Measurements from ENCODE around the gene TAB2. TPM values are rescaled to one million over a fixed set of nuclear protein-coding genes. Genes with fewer than 3 reads are reported as not detected.
"Not testable (repeated sequence)": the region's sequence is repeated elsewhere in the genome, so short reads cannot be mapped to it uniquely, and the experiment has no call there.

Gene TAB2
- total and polyA plus RNA-seq, 5 donors from 2014 or later: 21.6 to 180 (median 22.3) TPM

- Mint-ChIP-seq H3K4me1 (peaks cover 6 to 44% (median 25%) of the 10 kb centered on the region in 4 donors), H3K36me3 (peaks cover 45% of the 10 kb centered on the region), H3K4me3 (peak overlapping the region in 1 of 4 donors; percentile 50), H3K9me3 (peaks cover 0 to 1% (median 0%) of the 10 kb centered on the region in 7 donors), H3K27me3 (no peaks in the 10 kb centered on the region), H3K27ac (peak overlapping the region in 2 of 3 donors; percentile 51 to 73)
- Histone ChIP-seq H3K36me3 (ENCODE audit: control insufficient read depth, insufficient read depth, low read length) (peaks cover 88% of the 10 kb centered on the region), H3K27ac (ENCODE audit: insufficient read depth, low read length, poor library complexity, severe bottlenecking) (peak overlapping the region; percentile 36), H3K9me3 (ENCODE audit: control insufficient read depth in 2 of 2, low read length in 2 of 2) (no peaks in the 10 kb centered on the region), H3K27me3 (ENCODE audit: control insufficient read depth, insufficient read depth, low read length) (no peaks in the 10 kb centered on the region), H3K4me3 (ENCODE audit: low read depth, low read length) (no peak overlapping the region), H3K4me1 (ENCODE audit: control insufficient read depth, insufficient read depth, low read length, poor library complexity, severe bottlenecking) (peaks cover 10% of the 10 kb centered on the region)
- no peak for ATAC-seq (ENCODE audit: low read depth in 2 of 2)
- DNase-seq: no peak
Observed at GRCh38 chr6:149458196-149458595, 140.7 kb downstream of the TAB2 start.

GRCh38 chr6:149458806-149459205, 141.3 kb downstream of the TAB2 start:
- no peak for DNase-seq
- H3K4me1 ChIP-seq (ENCODE audit: control insufficient read depth, insufficient read depth, low read length, poor library complexity, severe bottlenecking): peaks cover 16% of the 10 kb centered on the region
- H3K4me3 ChIP-seq (ENCODE audit: low read depth, low read length): no peak overlapping the region
- no peak for ATAC-seq (ENCODE audit: low read depth in 2 of 2)
- H3K36me3 ChIP-seq (ENCODE audit: control insufficient read depth, insufficient read depth, low read length): peaks cover 87% of the 10 kb centered on the region
- no peaks in the 10 kb centered on the region for H3K27me3 ChIP-seq (ENCODE audit: control insufficient read depth, insufficient read depth, low read length)
- H3K4me3 Mint-ChIP-seq: peak overlapping the region in 1 of 4 donors; percentile 50
- peaks cover 49% of the 10 kb centered on the region for H3K36me3 Mint-ChIP-seq
- H3K27ac ChIP-seq (ENCODE audit: insufficient read depth, low read length, poor library complexity, severe bottlenecking): peak overlapping the region; percentile 36
- H3K9me3 ChIP-seq (ENCODE audit: control insufficient read depth in 2 of 2, low read length in 2 of 2): no peaks in the 10 kb centered on the region
- peaks cover 8 to 49% (median 28%) of the 10 kb centered on the region in 4 donors for H3K4me1 Mint-ChIP-seq
- H3K9me3 Mint-ChIP-seq: peaks cover 0 to 1% (median 0%) of the 10 kb centered on the region in 7 donors
- no peaks in the 10 kb centered on the region for H3K27me3 Mint-ChIP-seq
- peak overlapping the region in 2 of 3 donors; percentile 73 to 90 for H3K27ac Mint-ChIP-seq

GRCh38 chr6:149459761-149460160, 142.2 kb downstream of the TAB2 start:
- H3K36me3 Mint-ChIP-seq: peaks cover 58% of the 10 kb centered on the region
- H3K4me3 Mint-ChIP-seq: no peak overlapping the region
- no peak overlapping the region for H3K4me3 ChIP-seq (ENCODE audit: low read depth, low read length)
- H3K36me3 ChIP-seq (ENCODE audit: control insufficient read depth, insufficient read depth, low read length): peaks cover 87% of the 10 kb centered on the region
- no peaks in the 10 kb centered on the region for H3K9me3 ChIP-seq (ENCODE audit: control insufficient read depth in 2 of 2, low read length in 2 of 2)
- peak overlapping the region in 1 of 3 donors; percentile 49 for H3K27ac Mint-ChIP-seq
- no peak for DNase-seq
- no peaks in the 10 kb centered on the region for H3K27me3 Mint-ChIP-seq
- H3K4me1 Mint-ChIP-seq: peaks cover 17 to 59% (median 32%) of the 10 kb centered on the region in 4 donors
- no peaks in the 10 kb centered on the region for H3K27me3 ChIP-seq (ENCODE audit: control insufficient read depth, insufficient read depth, low read length)
- no peak overlapping the region for H3K27ac ChIP-seq (ENCODE audit: insufficient read depth, low read length, poor library complexity, severe bottlenecking)
- no peak for ATAC-seq (ENCODE audit: low read depth in 2 of 2)
- H3K4me1 ChIP-seq (ENCODE audit: control insufficient read depth, insufficient read depth, low read length, poor library complexity, severe bottlenecking): peaks cover 26% of the 10 kb centered on the region
- H3K9me3 Mint-ChIP-seq: peaks cover 0 to 1% (median 0%) of the 10 kb centered on the region in 7 donors

GRCh38 chr6:149460249-149460648, 142.7 kb downstream of the TAB2 start:
- peak overlapping the region in 1 of 4 donors; percentile 41 for H3K4me3 Mint-ChIP-seq
- not testable (repeated sequence) for H3K4me3 ChIP-seq (ENCODE audit: low read depth, low read length); H3K27ac ChIP-seq (ENCODE audit: insufficient read depth, low read length, poor library complexity, severe bottlenecking); H3K9me3 Mint-ChIP-seq; H3K9me3 ChIP-seq (ENCODE audit: control insufficient read depth in 2 of 2, low read length in 2 of 2); DNase-seq; H3K27me3 ChIP-seq (ENCODE audit: control insufficient read depth, insufficient read depth, low read length); H3K27me3 Mint-ChIP-seq; H3K27ac Mint-ChIP-seq; ATAC-seq (ENCODE audit: low read depth in 2 of 2)
- Histone ChIP-seq H3K36me3 (ENCODE audit: control insufficient read depth, insufficient read depth, low read length) (peaks cover 83% of the 10 kb centered on the region), H3K4me1 (ENCODE audit: control insufficient read depth, insufficient read depth, low read length, poor library complexity, severe bottlenecking) (peaks cover 30% of the 10 kb centered on the region)
- peaks cover 22 to 59% (median 34%) of the 10 kb centered on the region in 4 donors for H3K4me1 Mint-ChIP-seq
- H3K36me3 Mint-ChIP-seq: peaks cover 56% of the 10 kb centered on the region

Other genes with a start within 250 kb of the TAB2 start
- 9.0 TPM for gene SUMO4, start 82.5 kb downstream of the TAB2 start, total RNA-seq
- 1 to 10 TPM in 2 of 4 donors, under 1 TPM in 2; 0.38 to 1.6 (median 0.93) TPM for gene SUMO4, start 82.5 kb downstream of the TAB2 start, polyA plus RNA-seq
- 251 TPM for gene ZC3H12D, start 167.3 kb downstream of the TAB2 start, total RNA-seq
- gene ZC3H12D, start 167.3 kb downstream of the TAB2 start, polyA plus RNA-seq: 10 to 100 TPM in 1 of 4 donors, 1 to 10 TPM in 3; 7.1 to 10.3 (median 8.7) TPM
- gene PPIL4, start 228.3 kb downstream of the TAB2 start, total RNA-seq: 40.8 TPM
- 10 to 100 TPM; 10.0 to 13.3 (median 12.0) TPM for gene PPIL4, start 228.3 kb downstream of the TAB2 start, polyA plus RNA-seq
- gene GINM1, start 248.7 kb downstream of the TAB2 start, total RNA-seq: 29.1 TPM
- gene GINM1, start 248.7 kb downstream of the TAB2 start, polyA plus RNA-seq: 10 to 100 TPM; 24.0 to 29.9 (median 26.4) TPM

All from CD4-positive, CD25-positive, alpha-beta regulatory T cell (primary cell).